K562 (cell line): ENCODE measurements around the gene HDAC3. TPM values are rescaled to one million over a fixed set of nuclear protein-coding genes. Genes with fewer than 3 reads are reported as not detected.

Experiments
- ATAC-seq: fragments of 200-7000 bp; cut with Tn5 transposase; 3 replicates; pipeline ENCODE4 v1.9.1; 2020; ENCODE audit warnings: moderate library complexity
- BruUV-seq: library from RNA; stranded (reverse); fragments of 400-500 nt; replicated peaks from 2 replicates; lab custom pipeline; 2021; lab: Mats Ljungman, UMichigan
- CTCF ChIA-PET: fragments of 300-600 bp; formaldehyde crosslinking; extraction: SDS; loops from one replicate; lab custom pipeline; 2021; ENCODE audit warnings: low intra/inter-chr PET ratio; lab: Yijun Ruan, JAX
- POLR2A ChIA-PET: fragments of 300-600, 350-650 bp; sonication (Branson Sonifier 250); formaldehyde crosslinking; extraction: SDS; loops from one replicate; lab custom pipeline; 2021; ENCODE audit warnings: antibody characterized with exemption, inconsistent platforms; lab: Yijun Ruan, JAX
- DNase-seq, 4 experiments: peaks; one replicate each; pipeline versions ENCODE4 v3.0.0 to v3.0.0-alpha.2; 2011 to 2018; ENCODE audit warnings: low spot score in 3 of 4, mixed read lengths in 3 of 4; ENCODE audit errors: extremely low read depth in 1 of 4
- FAIRE-seq: peaks from 2 replicates; lab custom pipeline; 2011; peaks lifted over from hg19 to GRCh38; lab: Jason Lieb, UNC
- H2AFZ ChIP-seq: 2 replicates; pipeline ENCODE4 v1.6.0; 2011; ENCODE audit warnings: low read depth, low read length, control low read depth, inconsistent platforms
- H3K27ac ChIP-seq: fragments of 200-600 bp; 3 replicates; pipeline ENCODE4 v1.8.0; 2011; ENCODE audit warnings: low read depth, mild to moderate bottlenecking, control low read depth, inconsistent platforms, low read length, moderate library complexity, mixed read lengths; ENCODE audit errors: extremely low read depth
- H3K27me3 ChIP-seq, 2 experiments: fragments of 300-600 bp in 1 of 2; 2 replicates in 1 of 2; 3 replicates in 1 of 2; pipeline versions ENCODE4 v1.6.0 to v1.8.0; 2011; ENCODE audit warnings: inconsistent platforms in 2 of 2, low read length in 2 of 2, mild to moderate bottlenecking in 1 of 2, mixed read lengths in 1 of 2, moderate library complexity in 1 of 2; ENCODE audit not compliant: control insufficient read depth in 2 of 2, insufficient read depth in 2 of 2
- H3K36me3 ChIP-seq: fragments of 300-600 bp; 3 replicates; pipeline ENCODE4 v1.8.0; 2011; ENCODE audit warnings: mild to moderate bottlenecking, low read length, inconsistent platforms; ENCODE audit not compliant: control insufficient read depth, insufficient read depth
- H3K4me1 ChIP-seq, 2 experiments: fragments of 200-600 bp in 1 of 2; replicated peaks in 1 of 2; 2 replicates in 1 of 2; 3 replicates in 1 of 2; pipeline versions ENCODE4 v1.5.1 to v1.8.0; 2011; ENCODE audit warnings: inconsistent platforms in 2 of 2, low read length in 2 of 2, mild to moderate bottlenecking in 1 of 2, mixed read lengths in 1 of 2, moderate library complexity in 1 of 2; ENCODE audit not compliant: control insufficient read depth in 2 of 2, insufficient read depth in 2 of 2
- H3K4me2 ChIP-seq: 2 replicates; pipeline ENCODE4 v1.6.1; 2011; ENCODE audit warnings: low read length, control low read depth, inconsistent platforms, mixed read lengths; ENCODE audit not compliant: insufficient read depth
- H3K4me3 ChIP-seq: fragments of 200-600 bp; sonication (generic), shearing (Covaris generic); 2 replicates; pipeline ENCODE4 v1.5.1; 2016; ENCODE audit warnings: control low read depth, inconsistent platforms
- H3K79me2 ChIP-seq: fragments of 200-600 bp; 3 replicates; pipeline ENCODE4 v1.8.0; 2011; ENCODE audit warnings: low read length, inconsistent platforms; ENCODE audit not compliant: control insufficient read depth, insufficient read depth
- H3K9ac ChIP-seq, 2 experiments: 2 replicates each; pipeline versions ENCODE4 v1.6.0 to v1.6.1; 2011; ENCODE audit warnings: low read depth in 2 of 2, low read length in 2 of 2, control low read depth in 1 of 2, inconsistent platforms in 1 of 2, mild to moderate bottlenecking in 1 of 2, mixed read lengths in 1 of 2; ENCODE audit not compliant: insufficient read depth in 1 of 2
- H3K9me1 ChIP-seq: one replicate; pipeline ENCODE4 v1.6.0; 2011; ENCODE audit warnings: inconsistent platforms, mild to moderate bottlenecking, low read length, moderate library complexity; ENCODE audit not compliant: control insufficient read depth, insufficient read depth
- H3K9me3 ChIP-seq: replicated peaks from 2 replicates; pipeline ENCODE4 v1.5.1; 2011; ENCODE audit warnings: low read depth, low read length, inconsistent platforms; ENCODE audit not compliant: control insufficient read depth, insufficient read depth
- H4K20me1 ChIP-seq: replicated peaks from 2 replicates; pipeline ENCODE4 v1.6.1; 2011; ENCODE audit warnings: low read length, inconsistent platforms, mixed read lengths; ENCODE audit not compliant: control insufficient read depth, insufficient read depth
- E2F8 ChIP-seq: fragments of 450-650 bp; IDR thresholded peaks from 2 replicates; pipeline ENCODE4 v1.7.1; 2018; ENCODE audit warnings: mild to moderate bottlenecking, low read depth; ENCODE audit not compliant: partially characterized antibody
- FOXA3 ChIP-seq, 2 experiments: fragments of 450-650 bp in 1 of 2; sonication (generic) in 1 of 2; formaldehyde crosslinking; IDR thresholded peaks in 1 of 2; conservative IDR thresholded peaks in 1 of 2; 2 replicates each; pipeline versions ENCODE4 v1.4.0 to v1.8.0; 2020 to 2022; ENCODE audit warnings: mild to moderate bottlenecking in 2 of 2, missing genetic modification reagents in 1 of 2
- MLLT1 ChIP-seq, 2 experiments: fragments of 450-650 bp; IDR thresholded peaks; 2 replicates each; pipeline ENCODE4 v1.6.1; 2016
- NR3C1 ChIP-seq: sonication (generic); formaldehyde crosslinking; IDR thresholded peaks from 2 replicates; pipeline ENCODE4 v1.8.1; 2022; ENCODE audit warnings: missing genetic modification reagents
- RBFOX2 ChIP-seq: fragments of 200-400 bp; formaldehyde crosslinking; IDR thresholded peaks from 2 replicates; pipeline ENCODE4 v1.6.1; 2017; ENCODE audit warnings: low read depth, mild to moderate bottlenecking, low read length, moderate library complexity
- UBTF ChIP-seq, 2 experiments: IDR thresholded peaks; 2 replicates each; pipeline ENCODE4 v1.6.1; 2012; ENCODE audit warnings: improper control_type of control experiment in 2 of 2, low read depth in 2 of 2, low read length in 2 of 2, borderline replicate concordance in 1 of 2
- ZFP36 ChIP-seq: fragments of 150-350 bp; IDR thresholded peaks from 2 replicates; pipeline ENCODE4 v1.6.1; 2018; ENCODE audit warnings: low read length, low read depth; ENCODE audit not compliant: partially characterized antibody
- ZNF121 ChIP-seq: sonication (generic); formaldehyde crosslinking; conservative IDR thresholded peaks from 2 replicates; pipeline ENCODE4 v1.8.0; 2022; ENCODE audit warnings: missing genetic modification reagents
- ZNF143 ChIP-seq: sonication (generic); formaldehyde crosslinking; IDR thresholded peaks from 2 replicates; pipeline ENCODE4 v1.9.0; 2022; ENCODE audit warnings: mild to moderate bottlenecking, missing genetic modification reagents
- ZNF740 ChIP-seq, 3 experiments: fragments of 200-800 bp in 1 of 3; sonication (Bioruptor generic) in 1 of 3; sonication (generic) in 1 of 3; formaldehyde crosslinking in 1 of 3; IDR thresholded peaks; 2 replicates each; pipeline versions ENCODE4 v1.6.1 to v1.8.0; 2016 to 2022; ENCODE audit warnings: mild to moderate bottlenecking in 2 of 3, missing compliant biosample characterization in 2 of 3, missing genetic modification characterization in 2 of 3, missing genetic modification reagents in 1 of 3
- ZNF780A ChIP-seq: fragments of 250-450 bp; sonication (Bioruptor Pico); IDR thresholded peaks from 2 replicates; pipeline ENCODE4 v1.5.0; 2021; ENCODE audit warnings: mild to moderate bottlenecking
- WGBS: fragments of 100-300 bp; shearing (Covaris generic); methylation state at CpG from one replicate; pipeline ENCODE4 v1.1.6; 2016; ENCODE audit warnings: low coverage, mixed read lengths; ENCODE audit not compliant: insufficient coverage; ENCODE audit errors: missing lambda C conversion rate; 5-methylcytosine and 5-hydroxymethylcytosine counted together
- in situ Hi-C: fragments of 300-500 bp; cut with MboI; formaldehyde crosslinking; loops from 4 replicates; pipeline ENCODE4 v1.15.0; 2018; ENCODE audit warnings: inconsistent platforms, mixed read lengths
- intact Hi-C: fragments of 100-400 bp; cut with micrococcal nuclease; formaldehyde crosslinking; loops from 2 replicates; pipeline ENCODE4 v1.14.2; 2022
- polyA plus RNA-seq, 8 experiments: library from polyadenylated mRNA; depleted of rRNA in 4 of 8; stranded (reverse) in 5 of 8; unstranded in 3 of 8; fragments of >200 nt; fragmentation: Nextera tagmentation in 2 of 8; fragmentation: Illumina TruSeq in 1 of 8; extraction: Ambion mirVana in 2 of 8; extraction: Trizol in 1 of 8; gene quantifications; 2 replicates each; pipeline versions ENCODE4 v1.2.1 to v1.2.3, GENCODE V29; 2011 to 2014; ENCODE audit warnings: inconsistent platforms in 1 of 8, missing spikeins in 1 of 8
- total RNA-seq, 7 experiments: library from RNA; depleted of rRNA in 6 of 7; stranded (reverse); fragments of >200 nt in 6 of 7; fragmentation: Illumina TruSeq in 2 of 7; extraction: Trizol in 2 of 7; gene quantifications; 2 replicates each; pipeline versions ENCODE4 v1.2.1 to v1.2.3, GENCODE V29; 2011 to 2021; ENCODE audit warnings: low replicate concordance in 1 of 7

Gene HDAC3
- total and polyA plus RNA-seq, 9 of the 15 experiments (the other 6 are each of a cell fraction or from before 2014, with no cell fraction given) = 89.7 to 191 (median 119) TPM

GRCh38 chr5:141613344-141613743, 23.3 kb downstream of the HDAC3 start (continued):
- TF ChIP-seq UBTF (IDR thresholded peaks at IDR 0.05; ENCODE audit: borderline replicate concordance in 1 of 2, low read depth in 2 of 2, low read length in 2 of 2) = no peak
- TF ChIP-seq ZNF740 (CRISPR knock-in tag; IDR thresholded peaks at IDR 0.05) = no peak
- TF ChIP-seq ZNF740 (tag; IDR thresholded peaks at IDR 0.05) = no peak
- 0 out of 2 replicates have a peak, but pooled peaks have one; percentile 3 for TF ChIP-seq RBFOX2
- no peak for TF ChIP-seq ZFP36
- TF ChIP-seq ZNF121 = no peak
- TF ChIP-seq, all 486 proteins: peak for 3

- Histone ChIP-seq H3K79me2 (peaks cover 99% of the 10 kb centered on the region), H3K4me1 (peaks cover 9 to 37% of the 10 kb centered on the region in 2 experiments; a peak in 4 of 5 replicates), H3K9me3 (no peaks in the 10 kb centered on the region), H3K27me3 (no peaks in the 10 kb centered on the region), H3K9ac (no peak overlapping the region), H2AFZ (no peak overlapping the region), H3K9me1 (no peaks in the 10 kb centered on the region), H3K36me3 (peaks cover 64% of the 10 kb centered on the region), H4K20me1 (no peaks in the 10 kb centered on the region), H3K4me3 (no peak overlapping the region), H3K27ac (0 out of 3 replicates have a peak overlapping the region, but pooled peaks have one; percentile 5), H3K4me2 (no peak overlapping the region; the same call in 1 of the 2 replicates)
- POLR2A ChIA-PET = no interaction called here
- ATAC-seq = no peak
- CTCF ChIA-PET = no interaction called here
- in situ Hi-C loops (no loop called here), intact Hi-C loops (loop anchor here (10.0 kb wide), 1 partner anchor 1496 kb away; the partner anchor contains the start of gene PURA)
- WGBS = 63% methylated on average over 3 of the region's 3 CpGs
- FAIRE-seq = no peak
- TF ChIP-seq ZNF780A (CRISPR knock-in tag) = no peak
- no peak for TF ChIP-seq ZNF143 (CRISPR knock-in tag)
- no peak for TF ChIP-seq NR3C1 (CRISPR knock-in tag)
- no peak for TF ChIP-seq MLLT1 (IDR thresholded peaks at IDR 0.05)
- TF ChIP-seq E2F8 = no peak
- TF ChIP-seq FOXA3 (CRISPR knock-in tag; conservative IDR thresholded peaks at IDR 0.05 in 1 of 2, IDR thresholded peaks at IDR 0.05 in 1 of 2) = no peak
- DNase-seq = no peak
- no TSS peak for BruUV-seq
Observed at GRCh38 chr5:141611289-141611688, 25.4 kb downstream of the HDAC3 start.
